ENCODE results near the gene PIEZO1.

DNA sequence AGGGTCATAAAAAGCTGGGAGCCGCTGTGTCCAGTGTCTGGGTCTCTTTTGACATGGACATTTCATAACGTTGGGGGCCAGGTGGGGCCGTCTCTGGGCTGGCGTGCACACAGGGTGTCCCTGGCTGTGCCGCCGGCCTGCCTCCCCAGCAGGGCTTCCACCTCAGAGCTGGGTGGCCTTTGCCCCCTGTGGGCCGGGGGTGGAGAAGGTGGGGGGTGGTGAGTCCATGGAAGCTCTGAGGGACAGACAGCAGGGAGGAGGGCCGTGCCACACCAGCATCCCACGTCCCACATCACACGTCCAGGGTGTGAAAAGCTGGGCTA is 97.8 kb downstream of the PIEZO1 start:
- TF ChIP-seq CTCF (IDR thresholded peaks at IDR 0.05; ENCODE audit: insufficient read depth, low read depth, low read length) (no peak), EZH2 (IDR thresholded peaks at IDR 0.05; ENCODE audit: insufficient read depth, low read length) (no peak)

Data from astrocyte (in vitro differentiated cells and primary cell).